Stimulated activated CD8-positive, alpha-beta memory T cell treated with anti-CD3 and anti-CD28 coated beads, Interleukin-12 subunit alpha, Interleukin-12 subunit beta, amount 100 ng/mL, for 1 hour (primary cell): ENCODE results near the gene KCNH1.

Source experiments
- DNase-seq: peaks from one replicate; pipeline ENCODE4 v3.0.0-alpha.2; 2020; ENCODE audit warnings: low read depth

Gene KCNH1

GRCh38 chr1:210711825-210712612 lies 421.9 kb downstream of the KCNH1 start:
- no peak for DNase-seq

GRCh38 chr1:210709701-210710100 lies 424.2 kb downstream of the KCNH1 start:
- no peak for DNase-seq

- no peak for DNase-seq
Observed at GRCh38 chr1:210707300-210708240, 426.4 kb downstream of the KCNH1 start.

GRCh38 chr1:210706246-210706645 lies 427.7 kb downstream of the KCNH1 start:
- no peak for DNase-seq

- DNase-seq: no peak
Observed at GRCh38 chr1:210705086-210705485, 428.9 kb downstream of the KCNH1 start.

GRCh38 chr1:210703593-210703992 lies 430.4 kb downstream of the KCNH1 start:
- DNase-seq: no peak

- no peak for DNase-seq
Observed at GRCh38 chr1:210702506-210702905, 431.4 kb downstream of the KCNH1 start.

- no peak for DNase-seq
Observed at GRCh38 chr1:210700511-210700910, 433.4 kb downstream of the KCNH1 start.

GRCh38 chr1:210700083-210700482 lies 433.9 kb downstream of the KCNH1 start:
- DNase-seq: no peak

- no peak for DNase-seq
Observed at GRCh38 chr1:210698661-210699060, 435.3 kb downstream of the KCNH1 start.

GRCh38 chr1:210697185-210697584 lies 436.8 kb downstream of the KCNH1 start:
- no peak for DNase-seq

GRCh38 chr1:210696709-210697108 lies 437.2 kb downstream of the KCNH1 start:
- no peak for DNase-seq

GRCh38 chr1:210695026-210695425 lies 438.9 kb downstream of the KCNH1 start:
- DNase-seq: no peak

GRCh38 chr1:210692796-210693195 lies 441.2 kb downstream of the KCNH1 start:
- no peak for DNase-seq

GRCh38 chr1:210691039-210691610 lies 442.8 kb downstream of the KCNH1 start:
- DNase-seq: no peak

- DNase-seq: no peak
Observed at GRCh38 chr1:210690236-210690635, 443.7 kb downstream of the KCNH1 start.

GRCh38 chr1:210689826-210690225 lies 444.1 kb downstream of the KCNH1 start:
- no peak for DNase-seq

- DNase-seq: no peak
Observed at GRCh38 chr1:210688512-210689234, 445.3 kb downstream of the KCNH1 start.

GRCh38 chr1:210687582-210688279 lies 446.2 kb downstream of the KCNH1 start:
- no peak for DNase-seq

GRCh38 chr1:210686841-210687240 lies 447.1 kb downstream of the KCNH1 start:
- no peak for DNase-seq

GRCh38 chr1:210685295-210685650 lies 448.7 kb downstream of the KCNH1 start:
- no peak for DNase-seq
